Prostate gland (tissue), 2 donors: Measurements from ENCODE around the gene EFR3B.

Source experiments
- CTCF ChIP-seq, 4 experiments: fragments of 200-600 bp in 2 of 4; fragments of 450-650 bp in 2 of 4; sonication (generic) in 2 of 4; IDR thresholded peaks; 1 replicate in 3 of 4; 2 replicates in 1 of 4; pipeline ENCODE4 v1.5.1; 2016 to 2019; ENCODE audit warnings: antibody characterized with exemption in 4 of 4, mild to moderate bottlenecking in 2 of 4, moderate library complexity in 2 of 4
- POLR2A ChIP-seq: fragments of 450-650 bp; IDR thresholded peaks from one replicate; pipeline ENCODE4 v1.6.1; 2016; ENCODE audit warnings: antibody characterized with exemption, mild to moderate bottlenecking
- POLR2AphosphoS5 ChIP-seq: sonication (generic); formaldehyde crosslinking; IDR thresholded peaks from one replicate; pipeline ENCODE4 v1.6.1; 2017; ENCODE audit warnings: antibody characterized with exemption

GRCh38 chr2:25141120-25141519 lies 99.2 kb downstream of the EFR3B start:
- TF ChIP-seq CTCF (IDR thresholded peaks at IDR 0.05): no peak
- TF ChIP-seq POLR2AphosphoS5: no peak
- no peak for TF ChIP-seq POLR2A
